NCI-H1694 treated with DMSO at 0.1 percent for 48 hours (cell line): ENCODE data around the gene NPHS1.
"Not testable (repeated sequence)": the region's sequence is repeated elsewhere in the genome, so short reads cannot be mapped to it uniquely, and the experiment has no call there.

Source experiments
- DNase-seq: peaks from one replicate; lab custom pipeline; 2025; lab: John Stamatoyannopoulos, UW

Gene NPHS1

GRCh38 chr19:35813043-35813890 lies 39.0 kb downstream of the NPHS1 start:
- DNase-seq = no peak

GRCh38 chr19:35812220-35813042 lies 39.9 kb downstream of the NPHS1 start, which contains the start of gene PRODH2:
Gene PRODH2, minus strand, starts transcription at chr19:35812845. Its CDS starts 40 bp downstream, at chr19:35812805.
- no peak for DNase-seq

- DNase-seq = no peak
These were observed 40.7 kb downstream of the NPHS1 start for GRCh38 chr19:35811317-35812219.

GRCh38 chr19:35807633-35808032 lies 44.7 kb downstream of the NPHS1 start:
- no peak for DNase-seq

- no peak for DNase-seq
These were observed 45.7 kb downstream of the NPHS1 start for GRCh38 chr19:35806597-35806996.

GRCh38 chr19:35805526-35806102 lies 46.7 kb downstream of the NPHS1 start:
- peak; percentile 16 for DNase-seq

GRCh38 chr19:35801828-35802227 lies 50.5 kb downstream of the NPHS1 start:
- DNase-seq = no peak

GRCh38 chr19:35797663-35798062 lies 54.6 kb downstream of the NPHS1 start:
- no peak for DNase-seq

- no peak for DNase-seq
These were observed 55.4 kb downstream of the NPHS1 start for GRCh38 chr19:35796645-35797542.

GRCh38 chr19:35795564-35795963 lies 56.7 kb downstream of the NPHS1 start:
- DNase-seq = not testable (repeated sequence)

- DNase-seq = no peak
These were observed 58.7 kb downstream of the NPHS1 start for GRCh38 chr19:35793381-35794165.

GRCh38 chr19:35792888-35793287 lies 59.4 kb downstream of the NPHS1 start:
- DNase-seq = no peak

GRCh38 chr19:35792312-35792711 lies 60.0 kb downstream of the NPHS1 start:
- no peak for DNase-seq

- no peak for DNase-seq
These were observed 60.5 kb downstream of the NPHS1 start for GRCh38 chr19:35791814-35792279.

GRCh38 chr19:35790981-35791813 lies 61.1 kb downstream of the NPHS1 start:
- DNase-seq = no peak

- no peak for DNase-seq
These were observed 62.0 kb downstream of the NPHS1 start for GRCh38 chr19:35789978-35790944.

GRCh38 chr19:35789195-35789977 lies 62.9 kb downstream of the NPHS1 start:
- DNase-seq = no peak
